Endothelial cell (in vitro differentiated cells): Measurements from ENCODE around the gene C3orf80. TPM values are rescaled to one million over a fixed set of nuclear protein-coding genes. Genes with fewer than 3 reads are reported as not detected.
"Not testable (repeated sequence)": the region's sequence is repeated elsewhere in the genome, so short reads cannot be mapped to it uniquely, and the experiment has no call there.

Experiments
- DNase-seq: peaks from one replicate; pipeline ENCODE4 v3.0.0; 2021; ENCODE audit warnings: low spot score
- H3K27ac Mint-ChIP-seq: one replicate; pipeline ENCODE4 v1.8.0; 2021; ENCODE audit warnings: mixed read lengths, inconsistent platforms; ENCODE audit not compliant: unreplicated experiment
- H3K27me3 Mint-ChIP-seq: one replicate; pipeline ENCODE4 v1.8.0; 2021; ENCODE audit warnings: mild to moderate bottlenecking, moderate library complexity, mixed read lengths, inconsistent platforms; ENCODE audit not compliant: unreplicated experiment
- H3K36me3 Mint-ChIP-seq: one replicate; pipeline ENCODE4 v1.8.0; 2021; ENCODE audit warnings: mild to moderate bottlenecking, low read depth, mixed read lengths, inconsistent platforms; ENCODE audit not compliant: unreplicated experiment
- H3K4me1 Mint-ChIP-seq: one replicate; pipeline ENCODE4 v1.8.0; 2021; ENCODE audit warnings: mild to moderate bottlenecking, mixed read lengths, inconsistent platforms; ENCODE audit not compliant: unreplicated experiment
- H3K4me3 Mint-ChIP-seq: one replicate; pipeline ENCODE4 v1.8.0; 2021; ENCODE audit warnings: mild to moderate bottlenecking, mixed read lengths, inconsistent platforms; ENCODE audit not compliant: unreplicated experiment
- H3K9me3 Mint-ChIP-seq: one replicate; pipeline ENCODE4 v1.8.0; 2021; ENCODE audit warnings: mixed read lengths, inconsistent platforms; ENCODE audit not compliant: unreplicated experiment
- total RNA-seq: library from RNA; stranded (reverse); fragmentation: NEBNext Ultra II Directional; extraction: Animal tissue kit (Norgen Biotek cat#: 25700); gene quantifications from one replicate; pipeline ENCODE4 v1.2.1, GENCODE V29; 2021; ENCODE audit not compliant: unreplicated experiment
- TF ChIP-seq, protein P1 (sequence below): fragments of 200-600 bp; sonication (generic); IDR thresholded peaks from one replicate; pipeline ENCODE4 v1.5.0; 2021; ENCODE audit warnings: antibody characterized with exemption; ENCODE audit not compliant: unreplicated experiment

Gene C3orf80
- total RNA-seq, 1 donor from 2014 or later, result not detected

GRCh38 chr3:160200353-160200752 is 24.9 kb upstream of the C3orf80 start:
- Mint-ChIP-seq H3K27me3 (peaks cover 2% of the 10 kb centered on the region), H3K4me3 (no peak overlapping the region), H3K27ac (no peak overlapping the region), H3K4me1 (peaks cover 4% of the 10 kb centered on the region), H3K9me3 (no peaks in the 10 kb centered on the region), H3K36me3 (no peaks in the 10 kb centered on the region)
- TF ChIP-seq, protein P1, sequence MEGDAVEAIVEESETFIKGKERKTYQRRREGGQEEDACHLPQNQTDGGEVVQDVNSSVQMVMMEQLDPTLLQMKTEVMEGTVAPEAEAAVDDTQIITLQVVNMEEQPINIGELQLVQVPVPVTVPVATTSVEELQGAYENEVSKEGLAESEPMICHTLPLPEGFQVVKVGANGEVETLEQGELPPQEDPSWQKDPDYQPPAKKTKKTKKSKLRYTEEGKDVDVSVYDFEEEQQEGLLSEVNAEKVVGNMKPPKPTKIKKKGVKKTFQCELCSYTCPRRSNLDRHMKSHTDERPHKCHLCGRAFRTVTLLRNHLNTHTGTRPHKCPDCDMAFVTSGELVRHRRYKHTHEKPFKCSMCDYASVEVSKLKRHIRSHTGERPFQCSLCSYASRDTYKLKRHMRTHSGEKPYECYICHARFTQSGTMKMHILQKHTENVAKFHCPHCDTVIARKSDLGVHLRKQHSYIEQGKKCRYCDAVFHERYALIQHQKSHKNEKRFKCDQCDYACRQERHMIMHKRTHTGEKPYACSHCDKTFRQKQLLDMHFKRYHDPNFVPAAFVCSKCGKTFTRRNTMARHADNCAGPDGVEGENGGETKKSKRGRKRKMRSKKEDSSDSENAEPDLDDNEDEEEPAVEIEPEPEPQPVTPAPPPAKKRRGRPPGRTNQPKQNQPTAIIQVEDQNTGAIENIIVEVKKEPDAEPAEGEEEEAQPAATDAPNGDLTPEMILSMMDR, result no peak
- DNase-seq, result no peak

DNA sequence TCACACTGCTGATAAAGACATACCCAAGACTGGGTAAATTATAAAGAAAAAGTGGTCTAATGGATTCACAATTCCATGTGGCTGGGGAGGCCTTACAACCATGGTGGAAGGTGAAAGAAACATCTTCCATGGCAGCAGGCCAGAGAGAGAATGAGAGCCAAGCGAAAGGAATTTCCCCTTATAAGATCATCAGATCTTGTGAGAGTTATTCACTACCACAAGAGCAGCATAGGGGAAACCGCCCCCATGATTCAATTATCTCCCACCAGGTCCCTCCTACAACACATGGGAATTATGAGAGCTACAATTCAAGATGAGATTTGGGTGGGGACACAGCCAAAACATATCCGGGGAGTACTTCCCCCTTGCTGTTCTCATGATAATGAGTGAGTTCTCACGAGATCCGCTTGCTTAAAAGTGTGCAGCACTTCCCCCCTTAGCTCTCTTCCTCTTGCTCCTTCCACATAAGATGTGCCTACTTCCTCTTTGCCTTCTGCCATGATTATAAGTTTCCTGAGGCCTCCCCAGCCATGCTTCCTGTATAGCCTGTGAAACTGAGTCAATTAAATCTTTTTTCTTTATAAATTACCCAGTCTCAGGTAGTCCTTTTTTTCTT is 20.7 kb upstream of the C3orf80 start:
- not testable (repeated sequence) for H3K27me3 Mint-ChIP-seq, H3K36me3 Mint-ChIP-seq, DNase-seq, H3K9me3 Mint-ChIP-seq, H3K27ac Mint-ChIP-seq, H3K4me3 Mint-ChIP-seq, H3K4me1 Mint-ChIP-seq

- Mint-ChIP-seq H3K27ac (no peak overlapping the region), H3K36me3 (no peaks in the 10 kb centered on the region), H3K4me1 (no peaks in the 10 kb centered on the region), H3K4me3 (no peak overlapping the region), H3K9me3 (no peaks in the 10 kb centered on the region), H3K27me3 (peaks cover 3% of the 10 kb centered on the region)
- DNase-seq, result no peak
- TF ChIP-seq, protein P1, result no peak
Observed at GRCh38 chr3:160205606-160206005, 19.6 kb upstream of the C3orf80 start.

GRCh38 chr3:160210341-160210740 is 14.9 kb upstream of the C3orf80 start:
- no peaks in the 10 kb centered on the region for H3K4me1 Mint-ChIP-seq
- no peak overlapping the region for H3K4me3 Mint-ChIP-seq
- TF ChIP-seq, protein P1, result no peak
- no peak for DNase-seq
- H3K27ac Mint-ChIP-seq, result no peak overlapping the region
- peaks cover 3% of the 10 kb centered on the region for H3K27me3 Mint-ChIP-seq
- no peaks in the 10 kb centered on the region for H3K36me3 Mint-ChIP-seq
- H3K9me3 Mint-ChIP-seq, result no peaks in the 10 kb centered on the region

GRCh38 chr3:160210799-160211221 is 14.4 kb upstream of the C3orf80 start:
- Mint-ChIP-seq H3K27me3 (peaks cover 3% of the 10 kb centered on the region), H3K36me3 (no peaks in the 10 kb centered on the region), H3K27ac (no peak overlapping the region), H3K4me3 (no peak overlapping the region), H3K4me1 (no peaks in the 10 kb centered on the region), H3K9me3 (no peaks in the 10 kb centered on the region)
- TF ChIP-seq, protein P1, result no peak
- no peak for DNase-seq
